HepG2 (cell line): Measurements from ENCODE around the gene ZBTB25. TPM values are rescaled to one million over a fixed set of nuclear protein-coding genes. Genes with fewer than 3 reads are reported as not detected.

ENCODE experiments used
- ATAC-seq: fragments of 200-7000 bp; cut with Tn5 transposase; 3 replicates; pipeline ENCODE4 v1.9.1; 2020; ENCODE audit warnings: mild to moderate bottlenecking, moderate library complexity
- BruUV-seq: library from RNA; stranded (reverse); fragments of 400-500 nt; replicated peaks from 2 replicates; lab custom pipeline; 2021; lab: Mats Ljungman, UMichigan
- CTCF ChIA-PET: fragments of 300-600 bp; formaldehyde crosslinking; extraction: SDS; loops from one replicate; lab custom pipeline; 2021; ENCODE audit warnings: low total read pairs, inconsistent platforms, low intra/inter-chr PET ratio; lab: Yijun Ruan, JAX
- POLR2A ChIA-PET: fragments of 350-600 bp; sonication (Branson Sonifier 250); formaldehyde crosslinking; loops from one replicate; lab custom pipeline; 2020; ENCODE audit warnings: antibody characterized with exemption, inconsistent platforms; lab: Yijun Ruan, JAX
- DNase-seq: peaks from one replicate; pipeline ENCODE4 v3.0.0-alpha.2; 2015; ENCODE audit warnings: low spot score
- FAIRE-seq: peaks from 3 replicates; lab custom pipeline; 2011; peaks lifted over from hg19 to GRCh38; lab: Jason Lieb, UNC
- H2AFZ ChIP-seq: one replicate; pipeline ENCODE4 v1.6.1; 2011; ENCODE audit warnings: low read length, inconsistent platforms
- H3K27ac ChIP-seq: fragments of 300-600 bp; 3 replicates; pipeline ENCODE4 v1.8.0; 2011; ENCODE audit warnings: mixed run types, mild to moderate bottlenecking, mixed read lengths, low read length, inconsistent platforms; ENCODE audit not compliant: insufficient read depth; ENCODE audit errors: extremely low read length
- H3K27me3 ChIP-seq, 2 experiments: fragments of 200-600 bp in 1 of 2; 2 replicates in 1 of 2; 3 replicates in 1 of 2; pipeline versions ENCODE4 v1.6.0 to v1.8.0; 2011; ENCODE audit warnings: low read length in 2 of 2, mild to moderate bottlenecking in 2 of 2, moderate library complexity in 2 of 2, inconsistent platforms in 1 of 2; ENCODE audit not compliant: insufficient read depth in 2 of 2, control insufficient read depth in 1 of 2
- H3K36me3 ChIP-seq, 2 experiments: fragments of 200-600 bp in 1 of 2; replicated peaks in 1 of 2; 2 replicates in 1 of 2; 3 replicates in 1 of 2; pipeline versions ENCODE4 v1.5.1 to v1.8.0; 2011; ENCODE audit warnings: low read length in 2 of 2, inconsistent platforms in 1 of 2; ENCODE audit not compliant: insufficient read depth in 2 of 2, control insufficient read depth in 1 of 2
- H3K4me1 ChIP-seq: 2 replicates; pipeline ENCODE4 v1.5.1; 2012; ENCODE audit warnings: low read length, inconsistent platforms; ENCODE audit not compliant: insufficient read depth
- H3K4me2 ChIP-seq: 2 replicates; pipeline ENCODE4 v1.6.0; 2011; ENCODE audit warnings: low read depth, low read length, inconsistent platforms
- H3K4me3 ChIP-seq, 3 experiments: fragments of 200-600 bp in 1 of 3; sonication (generic), shearing (Covaris generic) in 1 of 3; replicated peaks in 1 of 3; 2 replicates each; pipeline ENCODE4 v1.5.1; 2011 to 2016; ENCODE audit warnings: low read length in 3 of 3, inconsistent platforms in 2 of 3, low read depth in 2 of 3, mild to moderate bottlenecking in 2 of 3, control low read depth in 1 of 3, mixed read lengths in 1 of 3; ENCODE audit not compliant: insufficient read depth in 1 of 3
- H3K79me2 ChIP-seq: one replicate; pipeline ENCODE4 v1.6.1; 2011; ENCODE audit warnings: low read length, inconsistent platforms; ENCODE audit not compliant: insufficient read depth
- H3K9ac ChIP-seq: 2 replicates; pipeline ENCODE4 v1.6.0; 2011; ENCODE audit warnings: mild to moderate bottlenecking, low read depth, low read length, inconsistent platforms; ENCODE audit not compliant: insufficient read depth
- H3K9me3 ChIP-seq: 2 replicates; pipeline ENCODE4 v1.5.1; 2012; ENCODE audit warnings: mild to moderate bottlenecking, low read length
- H4K20me1 ChIP-seq: 2 replicates; pipeline ENCODE4 v1.6.0; 2011; ENCODE audit warnings: inconsistent platforms, mild to moderate bottlenecking, low read length, moderate library complexity; ENCODE audit not compliant: insufficient read depth
- ATAD3A ChIP-seq: sonication (generic); formaldehyde crosslinking; IDR thresholded peaks from 2 replicates; pipeline ENCODE4 v1.4.0; 2020; ENCODE audit warnings: missing genetic modification reagents
- FIP1L1 ChIP-seq: fragments of 200-400 bp; formaldehyde crosslinking; IDR thresholded peaks from 2 replicates; pipeline ENCODE4 v1.6.1; 2018; ENCODE audit warnings: low read depth, mild to moderate bottlenecking, low read length, moderate library complexity, borderline replicate concordance; ENCODE audit not compliant: insufficient read depth
- HDAC2 ChIP-seq: sonication (generic); formaldehyde crosslinking; IDR thresholded peaks from 2 replicates; pipeline ENCODE4 v1.4.0; 2020; ENCODE audit warnings: missing genetic modification reagents
- ISX ChIP-seq: sonication (generic); formaldehyde crosslinking; conservative IDR thresholded peaks from 2 replicates; pipeline ENCODE4 v1.5.0; 2020; ENCODE audit warnings: missing genetic modification reagents
- NFE2L2 ChIP-seq: fragments of 150-350 bp; IDR thresholded peaks from 2 replicates; pipeline ENCODE4 v1.6.1; 2014; ENCODE audit warnings: low read length
- NFKB2 ChIP-seq: sonication (generic); formaldehyde crosslinking; IDR thresholded peaks from 2 replicates; pipeline ENCODE4 v1.4.0; 2020; ENCODE audit warnings: missing genetic modification reagents, borderline replicate concordance
- PCBP1 ChIP-seq: fragments of 200-400 bp; formaldehyde crosslinking; IDR thresholded peaks from 2 replicates; pipeline ENCODE4 v1.6.1; 2017; ENCODE audit warnings: mild to moderate bottlenecking, low read depth, low read length, borderline replicate concordance
- PHF8 ChIP-seq: sonication (generic); formaldehyde crosslinking; IDR thresholded peaks from 2 replicates; pipeline ENCODE4 v1.5.0; 2020; ENCODE audit warnings: missing genetic modification reagents
- RORA ChIP-seq: sonication (generic); formaldehyde crosslinking; IDR thresholded peaks from 2 replicates; pipeline ENCODE4 v1.5.0; 2020; ENCODE audit warnings: mild to moderate bottlenecking, missing genetic modification reagents, moderate library complexity
- SIX4 ChIP-seq: sonication (generic); formaldehyde crosslinking; IDR thresholded peaks from 2 replicates; pipeline ENCODE4 v1.4.0; 2020; ENCODE audit warnings: missing genetic modification reagents
- SP4 ChIP-seq: sonication (generic); formaldehyde crosslinking; IDR thresholded peaks from 2 replicates; pipeline ENCODE4 v1.8.1; 2023; ENCODE audit warnings: mild to moderate bottlenecking, missing genetic modification reagents
- TFAP4 ChIP-seq: sonication (generic); IDR thresholded peaks from 2 replicates; pipeline ENCODE4 v1.6.1; 2016; ENCODE audit warnings: low read depth, borderline replicate concordance
- ZNF10 ChIP-seq: sonication (generic); formaldehyde crosslinking; IDR thresholded peaks from 2 replicates; pipeline ENCODE4 v1.4.0; 2020; ENCODE audit warnings: mild to moderate bottlenecking, low read depth, missing genetic modification reagents, borderline replicate concordance
- ZNF12 ChIP-seq: sonication (generic); formaldehyde crosslinking; IDR thresholded peaks from 2 replicates; pipeline ENCODE4 v1.5.0; 2020; ENCODE audit warnings: missing genetic modification reagents
- ZNF430 ChIP-seq: sonication (generic); formaldehyde crosslinking; IDR thresholded peaks from 2 replicates; pipeline ENCODE4 v1.9.0; 2021; ENCODE audit warnings: mild to moderate bottlenecking, missing genetic modification reagents
- ZNF772 ChIP-seq: sonication (generic); formaldehyde crosslinking; IDR thresholded peaks from 2 replicates; pipeline ENCODE4 v1.5.0; 2020; ENCODE audit warnings: mild to moderate bottlenecking, missing genetic modification reagents
- ZNF839 ChIP-seq: sonication (generic); formaldehyde crosslinking; IDR thresholded peaks from 2 replicates; pipeline ENCODE4 v1.4.0; 2020; ENCODE audit warnings: missing genetic modification reagents, mild to moderate bottlenecking, borderline replicate concordance
- ZSCAN5A ChIP-seq: sonication (generic); formaldehyde crosslinking; IDR thresholded peaks from 2 replicates; pipeline ENCODE4 v1.8.0; 2022; ENCODE audit warnings: mild to moderate bottlenecking, missing genetic modification reagents, borderline replicate concordance
- WGBS: methylation state at CpG from one replicate; pipeline ENCODE4 v1.1.6; 2017; ENCODE audit warnings: low lambda C conversion rate; 5-methylcytosine and 5-hydroxymethylcytosine counted together
- in situ Hi-C: cut with HindIII; loops from 2 replicates; pipeline ENCODE4 v1.10.0; 2017; ENCODE audit warnings: low pct_unique_long_range_greater_than_20kb; ENCODE audit not compliant: extremely low pct_ligation_motif_present
- intact Hi-C: fragments of 100-400 bp; cut with micrococcal nuclease; formaldehyde crosslinking; loops from one replicate; pipeline ENCODE4 v1.10.0; 2022; ENCODE audit not compliant: unreplicated experiment
- polyA plus RNA-seq, 8 experiments: library from polyadenylated mRNA; depleted of rRNA in 3 of 8; stranded (reverse) in 7 of 8; unstranded in 1 of 8; fragments of >200 nt; fragmentation: Illumina TruSeq in 4 of 8; extraction: Trizol in 4 of 8; gene quantifications; 2 replicates each; pipeline versions ENCODE4 v1.2.1 to v1.2.3, GENCODE V29; 2011 to 2016; ENCODE audit warnings: low read depth in 4 of 8, missing spikeins in 1 of 8, mixed read lengths in 1 of 8; ENCODE audit not compliant: insufficient read depth in 1 of 8
- total RNA-seq, 5 experiments: library from RNA; depleted of rRNA; stranded (reverse); fragments of >200 nt; fragmentation: Illumina TruSeq; extraction: Trizol; gene quantifications; 2 replicates each; pipeline ENCODE4 v1.2.3, GENCODE V29; 2016; ENCODE audit warnings: low read depth in 1 of 5
- TF ChIP-seq, protein P1 (sequence below): sonication (generic); formaldehyde crosslinking; IDR thresholded peaks from 2 replicates; pipeline ENCODE4 v1.5.0; 2020; ENCODE audit warnings: mild to moderate bottlenecking, missing genetic modification reagents
- TF ChIP-seq, protein P2 (sequence below): IDR thresholded peaks from 2 replicates; pipeline ENCODE4 v1.6.1; 2018; ENCODE audit warnings: missing genetic modification reagents, mild to moderate bottlenecking, missing compliant biosample characterization

The ZBTB25 gene
- total and polyA plus RNA-seq, 2 of the 13 experiments (the other 11 are each of a cell fraction or from before 2014, with no cell fraction given) = 3.5 to 7.6 TPM

DNA sequence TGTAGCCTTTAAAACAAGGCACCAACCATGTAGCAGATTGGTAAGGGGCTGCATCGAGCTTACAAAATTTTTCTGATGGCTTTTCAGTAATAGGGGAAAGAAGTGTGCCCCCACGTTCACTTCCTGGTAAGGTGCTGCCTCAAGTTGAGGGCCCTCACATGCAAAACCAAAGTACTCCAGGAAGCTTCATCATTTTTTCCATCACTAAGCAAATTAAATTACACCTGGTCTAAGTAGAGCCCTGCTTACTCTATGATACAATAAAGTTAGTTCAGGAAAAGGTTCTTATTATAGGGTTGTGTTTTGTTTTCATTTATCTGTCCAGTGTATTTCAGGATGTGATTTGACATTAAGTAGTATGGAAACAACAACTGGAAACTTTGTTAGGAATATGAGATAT, 53.4 kb downstream of the ZBTB25 start (continued):
- TF ChIP-seq ZSCAN5A (CRISPR knock-in tag) (no peak), FIP1L1 (no peak), PCBP1 (no peak), ZNF839 (CRISPR knock-in tag) (no peak), SIX4 (CRISPR knock-in tag) (no peak)
- TF ChIP-seq, protein P1, sequence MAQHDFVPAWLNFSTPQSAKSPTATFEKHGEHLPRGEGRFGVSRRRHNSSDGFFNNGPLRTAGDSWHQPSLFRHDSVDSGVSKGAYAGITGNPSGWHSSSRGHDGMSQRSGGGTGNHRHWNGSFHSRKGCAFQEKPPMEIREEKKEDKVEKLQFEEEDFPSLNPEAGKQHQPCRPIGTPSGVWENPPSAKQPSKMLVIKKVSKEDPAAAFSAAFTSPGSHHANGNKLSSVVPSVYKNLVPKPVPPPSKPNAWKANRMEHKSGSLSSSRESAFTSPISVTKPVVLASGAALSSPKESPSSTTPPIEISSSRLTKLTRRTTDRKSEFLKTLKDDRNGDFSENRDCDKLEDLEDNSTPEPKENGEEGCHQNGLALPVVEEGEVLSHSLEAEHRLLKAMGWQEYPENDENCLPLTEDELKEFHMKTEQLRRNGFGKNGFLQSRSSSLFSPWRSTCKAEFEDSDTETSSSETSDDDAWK = no peak
- TF ChIP-seq, protein P2, sequence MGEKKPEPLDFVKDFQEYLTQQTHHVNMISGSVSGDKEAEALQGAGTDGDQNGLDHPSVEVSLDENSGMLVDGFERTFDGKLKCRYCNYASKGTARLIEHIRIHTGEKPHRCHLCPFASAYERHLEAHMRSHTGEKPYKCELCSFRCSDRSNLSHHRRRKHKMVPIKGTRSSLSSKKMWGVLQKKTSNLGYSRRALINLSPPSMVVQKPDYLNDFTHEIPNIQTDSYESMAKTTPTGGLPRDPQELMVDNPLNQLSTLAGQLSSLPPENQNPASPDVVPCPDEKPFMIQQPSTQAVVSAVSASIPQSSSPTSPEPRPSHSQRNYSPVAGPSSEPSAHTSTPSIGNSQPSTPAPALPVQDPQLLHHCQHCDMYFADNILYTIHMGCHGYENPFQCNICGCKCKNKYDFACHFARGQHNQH (CRISPR knock-in tag) = no peak

GRCh38 chr14:64447876-64448670, 55.6 kb downstream of the ZBTB25 start:
- in situ Hi-C loops = no loop called here
- POLR2A ChIA-PET = no interaction called here
- Histone ChIP-seq H3K27me3 (no peaks in the 10 kb centered on the region), H2AFZ (no peak overlapping the region), H3K9ac (no peak overlapping the region), H3K4me3 (no peak overlapping the region), H3K4me2 (no peak overlapping the region), H3K79me2 (no peaks in the 10 kb centered on the region), H3K9me3 (no peaks in the 10 kb centered on the region), H4K20me1 (no peaks in the 10 kb centered on the region), H3K27ac (no peak overlapping the region), H3K4me1 (no peaks in the 10 kb centered on the region), H3K36me3 (peaks cover 18 to 67% of the 10 kb centered on the region in 2 experiments)
- no peak for FAIRE-seq
- no peak for ATAC-seq
- BruUV-seq = no TSS peak
- intact Hi-C loops = no loop called here
- CTCF ChIA-PET = no interaction called here
- 99% methylated on average over 5 of the region's 5 CpGs for WGBS
- no peak for DNase-seq
- no peak for TF ChIP-seq NFKB2 (CRISPR knock-in tag)
- no peak for TF ChIP-seq ZNF430 (CRISPR knock-in tag)
- TF ChIP-seq TFAP4 = no peak
- TF ChIP-seq RORA = no peak
- no peak for TF ChIP-seq ISX (CRISPR knock-in tag)
- no peak for TF ChIP-seq NFE2L2
- no peak for TF ChIP-seq ZNF10 (CRISPR knock-in tag)
- TF ChIP-seq SP4 (CRISPR knock-in tag) = no peak
- TF ChIP-seq PHF8 (CRISPR knock-in tag) = no peak
- TF ChIP-seq ATAD3A (CRISPR knock-in tag) = no peak
- no peak for TF ChIP-seq ZNF12
- TF ChIP-seq ZNF772 (CRISPR knock-in tag) = no peak
- no peak for TF ChIP-seq HDAC2 (CRISPR knock-in tag)
